IMR-90 (cell line): Measurements from ENCODE around the gene NR2C2. TPM values are rescaled to one million over a fixed set of nuclear protein-coding genes. Genes with fewer than 3 reads are reported as not detected.
A peak's percentile ranks its signal among the peaks of the same experiment; 100 is the strongest.

Experiments
- ATAC-seq: fragments of 200-7000 bp; cut with Tn5 transposase; 2 replicates; pipeline ENCODE4 v1.9.1; 2020; ENCODE audit warnings: low read depth, mild to moderate bottlenecking, moderate library complexity
- BruUV-seq: library from RNA; stranded (reverse); fragments of 400-500 nt; replicated peaks from 2 replicates; lab custom pipeline; 2021; lab: Mats Ljungman, UMichigan
- CTCF ChIA-PET: fragments of 300-600 bp; formaldehyde crosslinking; extraction: SDS; loops from one replicate; lab custom pipeline; 2021; ENCODE audit warnings: antibody characterized with exemption; lab: Yijun Ruan, JAX
- POLR2A ChIA-PET: fragments of 300-600 bp; sonication (Branson Sonifier 250); formaldehyde crosslinking; loops from one replicate; lab custom pipeline; 2022; ENCODE audit warnings: antibody characterized with exemption; ENCODE audit not compliant: unreplicated experiment; lab: Charles Lee
- DNase-seq: peaks from one replicate; pipeline ENCODE4 v3.0.0; 2013
- H2AFZ ChIP-seq: replicated peaks from 2 replicates; pipeline ENCODE3; 2013; ENCODE audit warnings: low read length, mild to moderate bottlenecking; ENCODE audit not compliant: poor library complexity
- H2AK5ac ChIP-seq: 2 replicates; pipeline ENCODE4 v1.6.1; 2013; ENCODE audit warnings: low read depth, low read length, inconsistent platforms
- H2AK9ac ChIP-seq: replicated peaks from 2 replicates; pipeline ENCODE3; 2013; ENCODE audit warnings: mild to moderate bottlenecking, low read depth, low read length, moderate library complexity; ENCODE audit not compliant: poor library complexity
- H2BK120ac ChIP-seq: 2 replicates; pipeline ENCODE4 v1.6.1; 2013; ENCODE audit warnings: low read depth, low read length, inconsistent platforms
- H2BK15ac ChIP-seq: 3 replicates; pipeline ENCODE4 v1.6.1; 2013; ENCODE audit warnings: low read depth, low read length, inconsistent platforms
- H2BK20ac ChIP-seq: 2 replicates; pipeline ENCODE4 v1.6.1; 2013; ENCODE audit warnings: low read depth, mild to moderate bottlenecking, inconsistent platforms, low read length, moderate library complexity
- H2BK5ac ChIP-seq: 2 replicates; pipeline ENCODE4 v1.6.1; 2013; ENCODE audit warnings: mild to moderate bottlenecking, low read depth, low read length, inconsistent platforms; ENCODE audit not compliant: poor library complexity, severe bottlenecking
- H3K14ac ChIP-seq: replicated peaks from 2 replicates; pipeline ENCODE4 v1.6.1; 2013; ENCODE audit warnings: low read depth, low read length, inconsistent platforms
- H3K18ac ChIP-seq: 2 replicates; pipeline ENCODE4 v1.6.1; 2013; ENCODE audit warnings: low read depth, low read length, control low read depth
- H3K23ac ChIP-seq: 2 replicates; pipeline ENCODE4 v1.6.1; 2013; ENCODE audit warnings: low read depth, low read length, inconsistent platforms
- H3K27ac ChIP-seq: 2 replicates; pipeline ENCODE4 v1.5.1; 2013; ENCODE audit warnings: mild to moderate bottlenecking, control low read depth, low read length; ENCODE audit not compliant: insufficient read depth
- H3K27me3 ChIP-seq: 2 replicates; pipeline ENCODE4 v1.6.1; 2013; ENCODE audit warnings: low read length; ENCODE audit not compliant: control insufficient read depth, insufficient read depth
- H3K36me3 ChIP-seq: 2 replicates; pipeline ENCODE4 v1.6.1; 2013; ENCODE audit warnings: low read length, mixed read lengths; ENCODE audit not compliant: control insufficient read depth, insufficient read depth
- H3K4ac ChIP-seq: 2 replicates; pipeline ENCODE4 v1.6.1; 2013; ENCODE audit warnings: low read depth, low read length, inconsistent platforms
- H3K4me1 ChIP-seq: 2 replicates; pipeline ENCODE4 v1.6.1; 2013; ENCODE audit warnings: low read length, mixed read lengths; ENCODE audit not compliant: control insufficient read depth, insufficient read depth
- H3K4me2 ChIP-seq: 2 replicates; pipeline ENCODE4 v1.6.1; 2013; ENCODE audit warnings: low read depth, mild to moderate bottlenecking, control low read depth, low read length, moderate library complexity
- H3K4me3 ChIP-seq: 2 replicates; pipeline ENCODE4 v1.5.1; 2013; ENCODE audit warnings: low read depth, mild to moderate bottlenecking, control low read depth, low read length, moderate library complexity; ENCODE audit not compliant: insufficient read depth
- H3K56ac ChIP-seq: 2 replicates; pipeline ENCODE4 v1.6.1; 2013; ENCODE audit warnings: low read length, inconsistent platforms; ENCODE audit not compliant: insufficient read depth; ENCODE audit errors: extremely low read depth
- H3K79me1 ChIP-seq, 2 experiments: 2 replicates each; pipeline ENCODE4 v1.6.1; 2013; ENCODE audit warnings: low read length in 2 of 2, inconsistent platforms in 1 of 2, low read depth in 1 of 2
- H3K9ac ChIP-seq: 2 replicates; pipeline ENCODE4 v1.6.1; 2013; ENCODE audit warnings: low read depth, low read length, control low read depth
- H3K9me1 ChIP-seq: 2 replicates; pipeline ENCODE4 v1.6.1; 2013; ENCODE audit warnings: low read length, inconsistent platforms; ENCODE audit not compliant: insufficient read depth
- H3K9me3 ChIP-seq: 2 replicates; pipeline ENCODE4 v1.6.1; 2013; ENCODE audit warnings: low read length; ENCODE audit not compliant: control insufficient read depth, insufficient read depth
- H4K20me1 ChIP-seq: 2 replicates; pipeline ENCODE4 v1.6.1; 2013; ENCODE audit warnings: low read length, inconsistent platforms; ENCODE audit not compliant: insufficient read depth
- H4K5ac ChIP-seq: 2 replicates; pipeline ENCODE4 v1.6.1; 2013; ENCODE audit warnings: mild to moderate bottlenecking, low read depth, low read length, control low read depth
- H4K8ac ChIP-seq, 2 experiments: 2 replicates each; pipeline ENCODE4 v1.6.1; 2013; ENCODE audit warnings: low read depth in 2 of 2, low read length in 2 of 2, control low read depth in 1 of 2, inconsistent platforms in 1 of 2
- H4K91ac ChIP-seq: 2 replicates; pipeline ENCODE4 v1.6.1; 2013; ENCODE audit warnings: low read depth, low read length, inconsistent platforms; ENCODE audit not compliant: insufficient read depth
- CEBPB ChIP-seq: IDR thresholded peaks from 2 replicates; pipeline ENCODE4 v1.6.1; 2012; ENCODE audit warnings: low read depth, low read length, improper control_type of control experiment
- CTCF ChIP-seq: conservative IDR thresholded peaks from 2 replicates; pipeline ENCODE4 v1.5.1; 2012; ENCODE audit warnings: mild to moderate bottlenecking, low read depth, low read length, improper control_type of control experiment
- MAFK ChIP-seq: IDR thresholded peaks from 2 replicates; pipeline ENCODE4 v1.6.1; 2012; ENCODE audit warnings: low read depth, low read length, improper control_type of control experiment
- POLR2A ChIP-seq: IDR thresholded peaks from 2 replicates; pipeline ENCODE4 v1.6.1; 2012; ENCODE audit warnings: mild to moderate bottlenecking, low read depth, low read length
- RAD21 ChIP-seq: IDR thresholded peaks from 2 replicates; pipeline ENCODE4 v1.6.1; 2012; ENCODE audit warnings: low read length, improper control_type of control experiment
- WGBS, 2 experiments: methylation state at CpG; one replicate each; pipeline versions ENCODE4 v1.1.5 to v1.1.7; 2013; ENCODE audit warnings: missing lambda C conversion rate in 2 of 2; ENCODE audit not compliant: insufficient read length in 1 of 2; ENCODE audit errors: extremely low coverage in 2 of 2; 5-methylcytosine and 5-hydroxymethylcytosine counted together
- dilution Hi-C: fragments of 300-500 bp; cut with HindIII; formaldehyde crosslinking; loops from one replicate; pipeline ENCODE4 v1.14.3; 2018; ENCODE audit warnings: low sequenced_read_pairs; ENCODE audit not compliant: unreplicated experiment
- in situ Hi-C: fragments of 300-500 bp; cut with MboI; formaldehyde crosslinking; loops from 3 replicates; pipeline ENCODE4 v1.14.3; 2019; ENCODE audit warnings: low sequenced_read_pairs, inconsistent platforms, mixed read lengths
- intact Hi-C: fragments of 100-400 bp; cut with micrococcal nuclease; formaldehyde crosslinking; loops from 2 replicates; pipeline ENCODE4 v1.10.0; 2022
- polyA plus RNA-seq, 3 experiments: library from polyadenylated mRNA; depleted of rRNA; stranded (reverse); fragments of >200 nt; gene quantifications; 2 replicates each; pipeline ENCODE4 v1.2.3, GENCODE V29; 2012; ENCODE audit warnings: low replicate concordance in 1 of 3
- total RNA-seq: library from RNA; depleted of rRNA; stranded (reverse); fragments of >200 nt; gene quantifications from 2 replicates; pipeline ENCODE4 v1.2.3, GENCODE V29; 2012

The NR2C2 gene
- total and polyA plus RNA-seq, 2 of the 4 experiments (the other 2 are of a cell fraction) = 10.4 to 13.8 TPM

- no peak overlapping the region for H2BK120ac ChIP-seq
- no peak overlapping the region for H2AK5ac ChIP-seq
- no peak overlapping the region for H3K4me2 ChIP-seq
- H4K8ac ChIP-seq = no peak overlapping the region
- H4K5ac ChIP-seq = no peak overlapping the region
- in situ Hi-C loops = no loop called here
- H3K9me3 ChIP-seq = no peaks in the 10 kb centered on the region
- CTCF ChIA-PET = no interaction called here
- no peak overlapping the region for H2BK15ac ChIP-seq
- H2AFZ ChIP-seq = no peak overlapping the region
- H2BK5ac ChIP-seq = no peak overlapping the region
- DNase-seq (no peak), ATAC-seq (no peak)
- no peak for TF ChIP-seq POLR2A
- TF ChIP-seq CTCF = no peak
- TF ChIP-seq MAFK = peak; percentile 40; the same call in 1 of the 2 replicates
- TF ChIP-seq RAD21 = no peak
- no peak for TF ChIP-seq CEBPB
- no peak overlapping the region for H3K9ac ChIP-seq
- H2BK20ac ChIP-seq = no peak overlapping the region
- H3K14ac ChIP-seq = no peak overlapping the region
- no peak overlapping the region for H3K4me3 ChIP-seq
- intact Hi-C loops = no loop called here
- 88% methylated on average over 1 of the region's 1 CpG; no CpG with 5 or more reads in 1 of the 2 experiments for WGBS, 2 experiments
- no TSS peak for BruUV-seq
- no peak overlapping the region for H3K56ac ChIP-seq
- no peak overlapping the region for H3K4ac ChIP-seq
- peaks cover 48% of the 10 kb centered on the region for H3K36me3 ChIP-seq
- H3K9me1 ChIP-seq = peaks cover 9% of the 10 kb centered on the region; the same call in 1 of the 2 replicates
- H3K27me3 ChIP-seq = no peaks in the 10 kb centered on the region
- H3K79me1 ChIP-seq = peaks cover 0 to 3% of the 10 kb centered on the region in 2 experiments; a peak in 2 of 4 replicates
- dilution Hi-C loops = no loop called here
- no peak overlapping the region for H3K27ac ChIP-seq
- 0 out of 2 replicates have a peak, but pooled peaks cover 2% of the 10 kb centered on the region for H3K4me1 ChIP-seq
- H2AK9ac ChIP-seq = no peak overlapping the region
- H3K18ac ChIP-seq = no peak overlapping the region
- H4K91ac ChIP-seq = no peak overlapping the region
- POLR2A ChIA-PET = no interaction called here
- H3K23ac ChIP-seq = no peak overlapping the region
- H4K20me1 ChIP-seq = no peaks in the 10 kb centered on the region
These were observed 135.9 kb downstream of the NR2C2 start for GRCh38 chr3:15083252-15083651.
